Measurements from ENCODE around the gene SMPD2.
A peak's percentile ranks its signal among the peaks of the same experiment; 100 is the strongest.
"Not testable (repeated sequence)": the region's sequence is repeated elsewhere in the genome, so short reads cannot be mapped to it uniquely, and the experiment has no call there.

SMPD2 gene

GRCh38 chr6:109461205-109461604, 20.7 kb downstream of the SMPD2 start:
- not testable (repeated sequence) for DNase-seq (ENCODE audit: low spot score); FAIRE-seq

GRCh38 chr6:109461733-109462526, 21.4 kb downstream of the SMPD2 start:
- no peak for DNase-seq (ENCODE audit: low spot score)
- FAIRE-seq = no peak

GRCh38 chr6:109465772-109466171, 25.2 kb downstream of the SMPD2 start:
- no peak for FAIRE-seq
- DNase-seq (ENCODE audit: low spot score) = no peak

GRCh38 chr6:109466212-109466923, 25.8 kb downstream of the SMPD2 start:
- FAIRE-seq = no peak
- DNase-seq (ENCODE audit: low spot score) = no peak

- FAIRE-seq = no peak
- DNase-seq (ENCODE audit: low spot score) = no peak
These were observed 27.2 kb downstream of the SMPD2 start for GRCh38 chr6:109467696-109468095.

- DNase-seq (ENCODE audit: low spot score) (no peak), FAIRE-seq (no peak)
These were observed 29.2 kb downstream of the SMPD2 start for GRCh38 chr6:109469591-109470189.

- DNase-seq (ENCODE audit: low spot score) (no peak), FAIRE-seq (no peak)
These were observed 30.7 kb downstream of the SMPD2 start for GRCh38 chr6:109471105-109471810.

GRCh38 chr6:109472132-109472995, 31.8 kb downstream of the SMPD2 start:
- FAIRE-seq (no peak), DNase-seq (ENCODE audit: low spot score) (no peak)

- no peak for FAIRE-seq
- no peak for DNase-seq (ENCODE audit: low spot score)
These were observed 32.6 kb downstream of the SMPD2 start for GRCh38 chr6:109473120-109473519.

- FAIRE-seq = no peak
- no peak for DNase-seq (ENCODE audit: low spot score)
These were observed 34.5 kb downstream of the SMPD2 start for GRCh38 chr6:109474995-109475394.

GRCh38 chr6:109475625-109476024, 35.1 kb downstream of the SMPD2 start:
- FAIRE-seq = no peak
- DNase-seq (ENCODE audit: low spot score) = no peak

- FAIRE-seq = no peak
These were observed 36.7 kb downstream of the SMPD2 start for GRCh38 chr6:109477184-109477583.

GRCh38 chr6:109477725-109478124, 37.2 kb downstream of the SMPD2 start:
- DNase-seq (ENCODE audit: low spot score) = no peak
- FAIRE-seq = no peak

More at GRCh38 chr6:109477184-109477583, 36.7 kb downstream of the SMPD2 start:
- DNase-seq (ENCODE audit: low spot score) = no peak

- DNase-seq (ENCODE audit: low spot score) (no peak), FAIRE-seq (no peak)
These were observed 37.8 kb downstream of the SMPD2 start for GRCh38 chr6:109478222-109478805.

- no peak for FAIRE-seq
- DNase-seq (ENCODE audit: low spot score) = no peak
These were observed 38.5 kb downstream of the SMPD2 start for GRCh38 chr6:109478841-109479624.

- no peak for DNase-seq (ENCODE audit: low spot score)
- no peak for FAIRE-seq
These were observed 40.5 kb downstream of the SMPD2 start for GRCh38 chr6:109480993-109481480.

GRCh38 chr6:109482905-109483734, 42.6 kb downstream of the SMPD2 start, which contains the start of gene ZBTB24:
Gene ZBTB24, minus strand, starts transcription at chr6:109483219. Its CDS starts 1,193 bp downstream, at chr6:109482026.
- peak; percentile 93 for DNase-seq (ENCODE audit: low spot score)
- FAIRE-seq = no peak

GRCh38 chr6:109483735-109484057, 43.2 kb downstream of the SMPD2 start:
- FAIRE-seq = no peak
- no peak for DNase-seq (ENCODE audit: low spot score)

All from urothelium cell line (cell line).